BE2C (cell line): ENCODE data around the gene CAB39.

Source experiments
- DNase-seq: peaks from one replicate; pipeline ENCODE4 v3.0.0-alpha.2; 2020
- H3K27me3 ChIP-seq: fragments of 250-450 bp; sonication (Bioruptor Pico); 2 replicates; pipeline ENCODE4 v1.5.1; 2020; ENCODE audit warnings: mild to moderate bottlenecking
- H3K36me3 ChIP-seq: fragments of 250-450 bp; sonication (Bioruptor Pico); 2 replicates; pipeline ENCODE4 v1.5.1; 2020; ENCODE audit warnings: mild to moderate bottlenecking
- H3K4me1 ChIP-seq: fragments of 250-450 bp; sonication (Bioruptor Pico); 2 replicates; pipeline ENCODE4 v1.5.1; 2020
- H3K4me3 ChIP-seq: 2 replicates; pipeline ENCODE4 v1.5.1; 2011; ENCODE audit warnings: low read depth, low read length
- H3K9me3 ChIP-seq: fragments of 250-450 bp; sonication (Bioruptor Pico); 2 replicates; pipeline ENCODE4 v1.5.1; 2020
- TF ChIP-seq, protein P1 (sequence below): IDR thresholded peaks from 2 replicates; pipeline ENCODE4 v1.5.1; 2012; ENCODE audit warnings: mild to moderate bottlenecking, low read depth, low read length

CAB39 gene

DNA sequence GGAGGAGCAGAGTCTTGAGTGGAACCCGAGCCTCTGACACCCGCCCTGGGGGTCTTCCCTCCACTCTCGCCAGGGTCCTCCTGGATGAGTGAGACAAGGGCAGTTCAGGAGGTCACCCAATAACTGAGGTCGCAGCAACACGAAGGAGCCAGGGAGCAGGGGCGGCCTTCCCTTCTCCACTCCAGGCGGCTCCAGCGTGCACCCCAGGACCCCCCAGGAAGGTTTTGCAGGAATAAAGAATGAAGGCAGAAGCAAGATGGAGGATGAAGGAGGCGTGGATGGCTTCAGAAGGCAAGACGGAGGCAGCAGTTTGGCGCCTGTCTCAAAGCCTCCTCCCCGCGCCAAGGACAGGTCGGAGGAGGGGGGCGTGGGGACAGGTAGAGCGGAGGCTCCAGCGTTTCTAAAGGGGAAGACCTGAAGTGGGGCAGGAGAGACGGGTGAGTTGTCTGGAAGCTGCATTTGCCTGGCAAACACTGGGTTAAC, 151.5 kb downstream of the CAB39 start:
- Histone ChIP-seq H3K27me3 (no peaks in the 10 kb centered on the region; the same call in 1 of the 2 replicates), H3K36me3 (no peaks in the 10 kb centered on the region), H3K4me1 (peaks cover 14% of the 10 kb centered on the region), H3K9me3 (no peaks in the 10 kb centered on the region), H3K4me3 (peak overlapping the region; percentile 53)
- TF ChIP-seq, protein P1, sequence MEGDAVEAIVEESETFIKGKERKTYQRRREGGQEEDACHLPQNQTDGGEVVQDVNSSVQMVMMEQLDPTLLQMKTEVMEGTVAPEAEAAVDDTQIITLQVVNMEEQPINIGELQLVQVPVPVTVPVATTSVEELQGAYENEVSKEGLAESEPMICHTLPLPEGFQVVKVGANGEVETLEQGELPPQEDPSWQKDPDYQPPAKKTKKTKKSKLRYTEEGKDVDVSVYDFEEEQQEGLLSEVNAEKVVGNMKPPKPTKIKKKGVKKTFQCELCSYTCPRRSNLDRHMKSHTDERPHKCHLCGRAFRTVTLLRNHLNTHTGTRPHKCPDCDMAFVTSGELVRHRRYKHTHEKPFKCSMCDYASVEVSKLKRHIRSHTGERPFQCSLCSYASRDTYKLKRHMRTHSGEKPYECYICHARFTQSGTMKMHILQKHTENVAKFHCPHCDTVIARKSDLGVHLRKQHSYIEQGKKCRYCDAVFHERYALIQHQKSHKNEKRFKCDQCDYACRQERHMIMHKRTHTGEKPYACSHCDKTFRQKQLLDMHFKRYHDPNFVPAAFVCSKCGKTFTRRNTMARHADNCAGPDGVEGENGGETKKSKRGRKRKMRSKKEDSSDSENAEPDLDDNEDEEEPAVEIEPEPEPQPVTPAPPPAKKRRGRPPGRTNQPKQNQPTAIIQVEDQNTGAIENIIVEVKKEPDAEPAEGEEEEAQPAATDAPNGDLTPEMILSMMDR: no peak
- DNase-seq: no peak

DNA sequence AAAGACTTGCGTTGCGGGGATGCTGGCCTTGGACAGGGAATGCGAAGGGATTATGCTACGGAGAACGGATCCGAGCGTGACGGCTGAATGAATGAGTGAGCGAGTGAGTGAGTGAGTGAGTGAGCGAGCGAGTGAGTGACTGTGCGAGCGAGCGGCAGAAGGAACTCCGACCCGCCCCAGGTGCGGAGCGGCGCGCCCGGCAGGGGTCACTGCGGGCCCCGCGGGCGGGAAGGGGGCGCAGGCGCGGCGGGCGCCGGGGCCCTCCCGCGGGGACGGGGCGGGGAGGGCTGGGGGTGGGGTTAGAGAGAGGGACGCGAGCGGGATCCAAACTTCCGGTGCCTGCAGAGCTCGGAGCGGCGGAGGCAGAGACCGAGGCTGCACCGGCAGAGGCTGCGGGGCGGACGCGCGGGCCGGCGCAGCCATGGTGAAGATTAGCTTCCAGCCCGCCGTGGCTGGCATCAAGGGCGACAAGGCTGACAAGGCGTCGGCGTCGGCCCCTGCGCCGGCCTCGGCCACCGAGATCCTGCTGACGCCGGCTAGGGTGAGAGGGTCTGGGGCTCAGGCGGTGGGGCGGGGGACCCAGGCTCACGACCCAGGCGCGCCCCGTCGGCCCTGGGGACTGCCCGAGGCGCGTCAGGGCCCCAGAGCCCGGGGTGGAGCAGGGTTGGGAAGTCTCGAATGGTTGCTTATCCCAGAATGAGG, 152.1 kb downstream of the CAB39 start, which contains the start of gene ITM2C:
TSS of gene ITM2C (plus strand) at position 338 of the 702 bp plus-strand sequence. CDS start at position 422, 84 bp downstream.
- H3K4me3 ChIP-seq: peak within 1 kb of the TSS; percentile 92
- TF ChIP-seq, protein P1: peak; percentile 27
- peak; percentile 89 for DNase-seq
- H3K9me3 ChIP-seq: no peaks in the 10 kb centered on the region
- no peaks in the 10 kb centered on the region for H3K27me3 ChIP-seq
- H3K36me3 ChIP-seq: no peaks in the 10 kb centered on the region
- peaks cover 14% of the 10 kb centered on the region for H3K4me1 ChIP-seq

DNA sequence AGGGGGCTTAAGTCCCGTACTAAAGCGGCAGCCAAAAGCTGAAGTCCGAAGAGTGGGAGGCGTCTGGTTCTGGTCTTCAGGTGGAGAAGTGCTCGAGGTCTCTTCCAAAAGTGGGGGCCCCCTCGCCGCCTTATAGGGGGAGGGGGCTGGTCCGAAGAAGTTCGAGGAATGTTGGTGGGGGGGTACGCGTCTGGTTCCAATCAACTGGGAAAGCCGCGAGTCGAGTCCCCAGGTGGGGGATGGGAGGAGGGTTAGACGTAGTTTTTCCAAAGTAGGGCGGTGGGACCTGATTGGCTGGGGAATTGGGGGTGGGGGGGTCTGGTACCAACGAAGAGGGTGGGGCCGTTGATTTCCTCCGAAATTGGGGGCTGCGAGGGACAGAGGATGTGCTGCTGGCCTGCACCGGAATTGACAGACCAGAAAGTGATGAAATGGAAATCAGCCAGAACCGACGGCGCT, 152.7 kb downstream of the CAB39 start:
- no peak for DNase-seq
- TF ChIP-seq, protein P1: no peak
- peaks cover 20% of the 10 kb centered on the region for H3K4me1 ChIP-seq
- peak overlapping the region; percentile 92 for H3K4me3 ChIP-seq
- no peaks in the 10 kb centered on the region for H3K36me3 ChIP-seq
- H3K27me3 ChIP-seq: no peaks in the 10 kb centered on the region
- H3K9me3 ChIP-seq: no peaks in the 10 kb centered on the region

DNA sequence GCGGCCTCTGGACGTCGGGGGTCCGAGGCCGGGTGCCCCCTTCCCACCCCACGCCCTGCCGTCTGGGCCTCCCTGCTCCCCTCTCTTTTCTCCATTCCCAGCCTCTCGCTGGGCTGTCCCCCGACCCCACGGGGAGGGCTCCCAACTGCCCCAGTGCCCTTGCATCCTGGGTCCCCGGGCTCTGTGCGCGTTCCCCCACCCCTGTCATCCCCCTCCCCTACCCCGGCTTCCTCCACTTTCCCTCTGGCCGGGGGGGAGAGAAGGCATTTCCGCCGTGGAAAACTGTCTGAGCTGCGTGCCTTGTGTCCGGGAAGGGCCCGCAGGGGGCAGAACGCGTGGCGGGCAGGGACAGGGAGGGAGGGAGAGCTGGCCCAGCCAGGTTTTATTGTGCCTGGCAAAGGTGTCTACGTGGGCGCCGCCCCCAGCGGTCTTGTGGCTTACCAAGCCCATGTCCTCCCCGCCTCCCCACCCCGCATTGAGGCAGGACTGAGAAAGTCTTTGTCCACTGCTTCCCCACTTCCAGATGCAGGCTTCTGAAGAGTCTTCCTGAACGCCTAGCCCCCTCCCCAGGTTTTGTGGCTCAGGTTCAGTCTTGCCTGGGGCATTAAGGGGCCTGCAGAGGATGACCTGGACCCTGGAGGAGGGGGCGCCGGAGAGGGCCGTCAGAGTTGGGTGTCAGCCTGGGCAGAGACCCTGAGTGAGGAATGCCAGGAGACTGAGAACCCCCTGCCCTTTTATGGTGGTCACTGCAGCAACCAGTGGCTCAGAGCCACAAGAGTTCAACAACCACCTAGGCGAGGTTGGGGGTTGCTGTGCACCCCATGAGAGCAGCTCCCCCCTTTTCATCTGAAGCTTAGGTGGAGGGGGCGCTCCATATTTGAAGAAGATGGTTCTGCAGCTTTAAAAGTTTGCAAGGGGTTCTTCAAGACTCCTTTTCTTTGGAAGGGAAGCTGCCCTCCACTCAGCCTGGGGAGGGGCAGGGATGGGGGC, 153.4 kb downstream of the CAB39 start:
- TF ChIP-seq, protein P1: peak; percentile 13; the same call in 1 of the 2 replicates
- H3K9me3 ChIP-seq: no peaks in the 10 kb centered on the region
- H3K4me3 ChIP-seq: peak overlapping the region; percentile 92
- peak; percentile 60 for DNase-seq
- H3K27me3 ChIP-seq: no peaks in the 10 kb centered on the region
- H3K36me3 ChIP-seq: no peaks in the 10 kb centered on the region
- H3K4me1 ChIP-seq: peaks cover 24% of the 10 kb centered on the region

DNA sequence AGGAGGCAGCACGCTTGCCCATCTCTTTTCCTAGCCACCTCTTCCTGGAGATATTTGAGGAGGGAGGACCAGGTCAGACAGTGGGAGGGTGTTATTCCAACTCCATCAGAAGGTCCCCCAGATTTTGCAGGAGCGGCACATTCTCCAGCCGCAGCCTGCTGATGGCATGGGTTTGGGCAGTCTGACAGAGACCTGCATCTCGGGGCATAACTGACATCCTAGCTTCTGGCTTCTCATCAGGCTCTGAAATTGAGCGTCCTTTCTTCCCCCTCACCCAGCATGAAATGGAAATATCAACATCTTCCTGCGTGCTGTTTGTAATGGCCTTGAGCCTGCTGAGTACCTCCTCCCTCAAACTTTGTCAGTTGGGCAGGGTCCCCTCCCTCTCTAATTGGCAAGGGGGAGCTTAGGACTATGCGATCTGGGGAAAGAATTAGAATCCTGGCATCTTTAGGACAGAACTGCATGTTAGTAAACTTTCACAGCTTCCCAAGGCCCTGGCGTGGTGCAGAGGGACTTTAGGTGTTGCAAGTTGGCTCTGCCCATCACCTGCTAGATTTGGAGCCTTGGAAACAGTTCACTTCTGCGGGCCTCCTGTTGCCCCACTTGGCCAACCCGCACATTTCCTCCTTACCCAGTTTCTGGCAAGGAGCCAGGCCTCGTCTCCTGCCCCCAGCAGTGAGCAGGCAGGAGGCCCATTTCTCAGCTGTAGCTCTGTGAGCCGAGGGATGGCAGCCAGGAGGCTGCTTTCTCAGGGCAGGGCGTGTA, 154.3 kb downstream of the CAB39 start:
- Histone ChIP-seq H3K4me3 (peak overlapping the region; percentile 92), H3K9me3 (no peaks in the 10 kb centered on the region), H3K4me1 (peaks cover 31% of the 10 kb centered on the region), H3K36me3 (no peaks in the 10 kb centered on the region), H3K27me3 (no peaks in the 10 kb centered on the region)
- TF ChIP-seq, protein P1: peak; percentile 37
- peak; percentile 71 for DNase-seq
